Spleen (tissue), 7 donors: ENCODE measurements around the gene FAT2.

Experiments used
- CTCF ChIP-seq, 11 experiments: fragments of 200-600 bp in 7 of 11; fragments of 450-650 bp in 4 of 11; sonication (generic) in 4 of 11; IDR thresholded peaks in 8 of 11; conservative IDR thresholded peaks in 3 of 11; 1 replicate in 7 of 11; 2 replicates in 4 of 11; pipeline versions ENCODE4 v1.4.0 to v1.8.0; 2016 to 2021; ENCODE audit warnings: antibody characterized with exemption in 11 of 11, inconsistent platforms in 4 of 11, mild to moderate bottlenecking in 1 of 11
- POLR2A ChIP-seq, 3 donors: fragments of 450-650 bp; IDR thresholded peaks; one replicate each; pipeline ENCODE4 v1.5.1; 2017; ENCODE audit warnings: antibody characterized with exemption in 3 of 3, mild to moderate bottlenecking in 1 of 3
- POLR2AphosphoS5 ChIP-seq, 3 donors: sonication (generic); formaldehyde crosslinking; IDR thresholded peaks; one replicate each; pipeline ENCODE4 v1.5.1; 2017; ENCODE audit warnings: antibody characterized with exemption in 3 of 3
- donor health status: DM: no; HTN: no; CAD: no; lungs with moderate emphysema.
- donor health status: DM: no; HTN: no; CAD: no.
- donor health status: DM: no; HTN: no; CAD: no.

GRCh38 chr5:151597749-151598148, 6.6 kb upstream of the FAT2 start:
- TF ChIP-seq CTCF (IDR thresholded peaks at IDR 0.05 in 8 of 11, conservative IDR thresholded peaks at IDR 0.05 in 3 of 11) (no peak), POLR2AphosphoS5 (IDR thresholded peaks at IDR 0.05) (no peak), POLR2A (IDR thresholded peaks at IDR 0.05) (no peak)
